IMR-90 (cell line): Measurements from ENCODE around the gene LOC101059915.
A peak's percentile ranks its signal among the peaks of the same experiment; 100 is the strongest.
"Not testable (repeated sequence)": the region's sequence is repeated elsewhere in the genome, so short reads cannot be mapped to it uniquely, and the experiment has no call there.

ENCODE experiments used
- ATAC-seq: fragments of 200-7000 bp; cut with Tn5 transposase; 2 replicates; pipeline ENCODE4 v1.9.1; 2020; ENCODE audit warnings: low read depth, mild to moderate bottlenecking, moderate library complexity
- BruUV-seq: library from RNA; stranded (reverse); fragments of 400-500 nt; replicated peaks from 2 replicates; lab custom pipeline; 2021; lab: Mats Ljungman, UMichigan
- CTCF ChIA-PET: fragments of 300-600 bp; formaldehyde crosslinking; extraction: SDS; loops from one replicate; lab custom pipeline; 2021; ENCODE audit warnings: antibody characterized with exemption; lab: Yijun Ruan, JAX
- POLR2A ChIA-PET: fragments of 300-600 bp; sonication (Branson Sonifier 250); formaldehyde crosslinking; loops from one replicate; lab custom pipeline; 2022; ENCODE audit warnings: antibody characterized with exemption; ENCODE audit not compliant: unreplicated experiment; lab: Charles Lee
- DNase-seq: peaks from one replicate; pipeline ENCODE4 v3.0.0; 2013
- H2AFZ ChIP-seq: replicated peaks from 2 replicates; pipeline ENCODE3; 2013; ENCODE audit warnings: low read length, mild to moderate bottlenecking; ENCODE audit not compliant: poor library complexity
- H2AK5ac ChIP-seq: 2 replicates; pipeline ENCODE4 v1.6.1; 2013; ENCODE audit warnings: low read depth, low read length, inconsistent platforms
- H2AK9ac ChIP-seq: replicated peaks from 2 replicates; pipeline ENCODE3; 2013; ENCODE audit warnings: mild to moderate bottlenecking, low read depth, low read length, moderate library complexity; ENCODE audit not compliant: poor library complexity
- H2BK120ac ChIP-seq: 2 replicates; pipeline ENCODE4 v1.6.1; 2013; ENCODE audit warnings: low read depth, low read length, inconsistent platforms
- H2BK15ac ChIP-seq: 3 replicates; pipeline ENCODE4 v1.6.1; 2013; ENCODE audit warnings: low read depth, low read length, inconsistent platforms
- H2BK20ac ChIP-seq: 2 replicates; pipeline ENCODE4 v1.6.1; 2013; ENCODE audit warnings: low read depth, mild to moderate bottlenecking, inconsistent platforms, low read length, moderate library complexity
- H2BK5ac ChIP-seq: 2 replicates; pipeline ENCODE4 v1.6.1; 2013; ENCODE audit warnings: mild to moderate bottlenecking, low read depth, low read length, inconsistent platforms; ENCODE audit not compliant: poor library complexity, severe bottlenecking
- H3K14ac ChIP-seq: replicated peaks from 2 replicates; pipeline ENCODE4 v1.6.1; 2013; ENCODE audit warnings: low read depth, low read length, inconsistent platforms
- H3K18ac ChIP-seq: 2 replicates; pipeline ENCODE4 v1.6.1; 2013; ENCODE audit warnings: low read depth, low read length, control low read depth
- H3K23ac ChIP-seq: 2 replicates; pipeline ENCODE4 v1.6.1; 2013; ENCODE audit warnings: low read depth, low read length, inconsistent platforms
- H3K27ac ChIP-seq: 2 replicates; pipeline ENCODE4 v1.5.1; 2013; ENCODE audit warnings: mild to moderate bottlenecking, control low read depth, low read length; ENCODE audit not compliant: insufficient read depth
- H3K27me3 ChIP-seq: 2 replicates; pipeline ENCODE4 v1.6.1; 2013; ENCODE audit warnings: low read length; ENCODE audit not compliant: control insufficient read depth, insufficient read depth
- H3K36me3 ChIP-seq: 2 replicates; pipeline ENCODE4 v1.6.1; 2013; ENCODE audit warnings: low read length, mixed read lengths; ENCODE audit not compliant: control insufficient read depth, insufficient read depth
- H3K4ac ChIP-seq: 2 replicates; pipeline ENCODE4 v1.6.1; 2013; ENCODE audit warnings: low read depth, low read length, inconsistent platforms
- H3K4me1 ChIP-seq: 2 replicates; pipeline ENCODE4 v1.6.1; 2013; ENCODE audit warnings: low read length, mixed read lengths; ENCODE audit not compliant: control insufficient read depth, insufficient read depth
- H3K4me2 ChIP-seq: 2 replicates; pipeline ENCODE4 v1.6.1; 2013; ENCODE audit warnings: low read depth, mild to moderate bottlenecking, control low read depth, low read length, moderate library complexity
- H3K4me3 ChIP-seq: 2 replicates; pipeline ENCODE4 v1.5.1; 2013; ENCODE audit warnings: low read depth, mild to moderate bottlenecking, control low read depth, low read length, moderate library complexity; ENCODE audit not compliant: insufficient read depth
- H3K56ac ChIP-seq: 2 replicates; pipeline ENCODE4 v1.6.1; 2013; ENCODE audit warnings: low read length, inconsistent platforms; ENCODE audit not compliant: insufficient read depth; ENCODE audit errors: extremely low read depth
- H3K79me1 ChIP-seq, 2 experiments: 2 replicates each; pipeline ENCODE4 v1.6.1; 2013; ENCODE audit warnings: low read length in 2 of 2, inconsistent platforms in 1 of 2, low read depth in 1 of 2
- H3K9ac ChIP-seq: 2 replicates; pipeline ENCODE4 v1.6.1; 2013; ENCODE audit warnings: low read depth, low read length, control low read depth
- H3K9me1 ChIP-seq: 2 replicates; pipeline ENCODE4 v1.6.1; 2013; ENCODE audit warnings: low read length, inconsistent platforms; ENCODE audit not compliant: insufficient read depth
- H3K9me3 ChIP-seq: 2 replicates; pipeline ENCODE4 v1.6.1; 2013; ENCODE audit warnings: low read length; ENCODE audit not compliant: control insufficient read depth, insufficient read depth
- H4K20me1 ChIP-seq: 2 replicates; pipeline ENCODE4 v1.6.1; 2013; ENCODE audit warnings: low read length, inconsistent platforms; ENCODE audit not compliant: insufficient read depth
- H4K5ac ChIP-seq: 2 replicates; pipeline ENCODE4 v1.6.1; 2013; ENCODE audit warnings: mild to moderate bottlenecking, low read depth, low read length, control low read depth
- H4K8ac ChIP-seq, 2 experiments: 2 replicates each; pipeline ENCODE4 v1.6.1; 2013; ENCODE audit warnings: low read depth in 2 of 2, low read length in 2 of 2, control low read depth in 1 of 2, inconsistent platforms in 1 of 2
- H4K91ac ChIP-seq: 2 replicates; pipeline ENCODE4 v1.6.1; 2013; ENCODE audit warnings: low read depth, low read length, inconsistent platforms; ENCODE audit not compliant: insufficient read depth
- RAD21 ChIP-seq: IDR thresholded peaks from 2 replicates; pipeline ENCODE4 v1.6.1; 2012; ENCODE audit warnings: low read length, improper control_type of control experiment
- WGBS, 2 experiments: methylation state at CpG; one replicate each; pipeline versions ENCODE4 v1.1.5 to v1.1.7; 2013; ENCODE audit warnings: missing lambda C conversion rate in 2 of 2; ENCODE audit not compliant: insufficient read length in 1 of 2; ENCODE audit errors: extremely low coverage in 2 of 2; 5-methylcytosine and 5-hydroxymethylcytosine counted together
- dilution Hi-C: fragments of 300-500 bp; cut with HindIII; formaldehyde crosslinking; loops from one replicate; pipeline ENCODE4 v1.14.3; 2018; ENCODE audit warnings: low sequenced_read_pairs; ENCODE audit not compliant: unreplicated experiment
- in situ Hi-C: fragments of 300-500 bp; cut with MboI; formaldehyde crosslinking; loops from 3 replicates; pipeline ENCODE4 v1.14.3; 2019; ENCODE audit warnings: low sequenced_read_pairs, inconsistent platforms, mixed read lengths
- intact Hi-C: fragments of 100-400 bp; cut with micrococcal nuclease; formaldehyde crosslinking; loops from 2 replicates; pipeline ENCODE4 v1.10.0; 2022
- TF ChIP-seq, protein P1 (sequence below): conservative IDR thresholded peaks from 2 replicates; pipeline ENCODE4 v1.5.1; 2012; ENCODE audit warnings: mild to moderate bottlenecking, low read depth, low read length, improper control_type of control experiment

The LOC101059915 gene

DNA sequence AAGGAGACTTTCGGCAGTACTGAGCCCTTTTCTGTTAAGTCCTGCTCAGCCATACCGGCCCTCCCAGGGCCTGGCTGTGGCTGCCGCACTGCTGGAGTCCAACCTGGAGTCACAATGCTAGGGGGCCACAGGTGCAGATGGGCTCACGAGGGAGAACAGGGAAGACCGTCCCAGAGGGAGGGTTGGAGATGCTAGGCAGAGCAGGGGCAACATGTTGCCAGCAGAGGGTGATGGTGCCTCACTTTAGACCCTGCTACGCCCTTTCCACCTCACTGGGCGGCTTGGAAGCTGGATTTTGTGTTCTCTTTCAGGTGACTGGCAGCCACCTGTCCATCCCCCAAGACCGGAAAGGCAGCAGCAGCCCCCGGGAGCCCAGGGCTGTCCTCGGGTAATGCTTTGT is 2.6 kb downstream of the LOC101059915 start:
- H3K4me3 ChIP-seq, H3K9me3 ChIP-seq, H3K4me1 ChIP-seq, CTCF ChIA-PET, H3K4me2 ChIP-seq, H3K36me3 ChIP-seq, H4K8ac ChIP-seq, H4K5ac ChIP-seq, H2BK15ac ChIP-seq, H2BK20ac ChIP-seq, H2BK120ac ChIP-seq, H3K9ac ChIP-seq, H2AK9ac ChIP-seq, H3K9me1 ChIP-seq, H3K23ac ChIP-seq, intact Hi-C loops, H4K91ac ChIP-seq, H3K27ac ChIP-seq, H3K14ac ChIP-seq, H3K79me1 ChIP-seq, H3K56ac ChIP-seq, H3K18ac ChIP-seq, H3K4ac ChIP-seq, H2AFZ ChIP-seq, H4K20me1 ChIP-seq, BruUV-seq, DNase-seq, H2AK5ac ChIP-seq, dilution Hi-C loops, POLR2A ChIA-PET, H2BK5ac ChIP-seq: not testable (repeated sequence)
- TF ChIP-seq, protein P1, sequence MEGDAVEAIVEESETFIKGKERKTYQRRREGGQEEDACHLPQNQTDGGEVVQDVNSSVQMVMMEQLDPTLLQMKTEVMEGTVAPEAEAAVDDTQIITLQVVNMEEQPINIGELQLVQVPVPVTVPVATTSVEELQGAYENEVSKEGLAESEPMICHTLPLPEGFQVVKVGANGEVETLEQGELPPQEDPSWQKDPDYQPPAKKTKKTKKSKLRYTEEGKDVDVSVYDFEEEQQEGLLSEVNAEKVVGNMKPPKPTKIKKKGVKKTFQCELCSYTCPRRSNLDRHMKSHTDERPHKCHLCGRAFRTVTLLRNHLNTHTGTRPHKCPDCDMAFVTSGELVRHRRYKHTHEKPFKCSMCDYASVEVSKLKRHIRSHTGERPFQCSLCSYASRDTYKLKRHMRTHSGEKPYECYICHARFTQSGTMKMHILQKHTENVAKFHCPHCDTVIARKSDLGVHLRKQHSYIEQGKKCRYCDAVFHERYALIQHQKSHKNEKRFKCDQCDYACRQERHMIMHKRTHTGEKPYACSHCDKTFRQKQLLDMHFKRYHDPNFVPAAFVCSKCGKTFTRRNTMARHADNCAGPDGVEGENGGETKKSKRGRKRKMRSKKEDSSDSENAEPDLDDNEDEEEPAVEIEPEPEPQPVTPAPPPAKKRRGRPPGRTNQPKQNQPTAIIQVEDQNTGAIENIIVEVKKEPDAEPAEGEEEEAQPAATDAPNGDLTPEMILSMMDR = peak; percentile 33
- TF ChIP-seq RAD21 = peak; percentile 37; the same call in 1 of the 2 replicates
- ATAC-seq = peak; percentile 82; the same call in 1 of the 2 replicates
- in situ Hi-C loops = loop anchor here (25.0 kb wide), 1 partner anchor 192 kb away; no protein-coding TSS in a partner anchor
- H3K27me3 ChIP-seq = peaks cover 16% of the 10 kb centered on the region
- WGBS, 2 experiments = 53% methylated on average over 3 of the region's 10 CpGs; no CpG with 5 or more reads in 1 of the 2 experiments
